Kidney tubule cell (primary cell): ENCODE results near the gene ATM.
"Not testable (repeated sequence)": the region's sequence is repeated elsewhere in the genome, so short reads cannot be mapped to it uniquely, and the experiment has no call there.

Source experiments
- DNase-seq: peaks from one replicate; pipeline ENCODE4 v3.0.0-alpha.2; 2018; ENCODE audit warnings: low spot score

ATM gene

GRCh38 chr11:108278954-108279353, 56.1 kb downstream of the ATM start:
- DNase-seq = no peak

DNA sequence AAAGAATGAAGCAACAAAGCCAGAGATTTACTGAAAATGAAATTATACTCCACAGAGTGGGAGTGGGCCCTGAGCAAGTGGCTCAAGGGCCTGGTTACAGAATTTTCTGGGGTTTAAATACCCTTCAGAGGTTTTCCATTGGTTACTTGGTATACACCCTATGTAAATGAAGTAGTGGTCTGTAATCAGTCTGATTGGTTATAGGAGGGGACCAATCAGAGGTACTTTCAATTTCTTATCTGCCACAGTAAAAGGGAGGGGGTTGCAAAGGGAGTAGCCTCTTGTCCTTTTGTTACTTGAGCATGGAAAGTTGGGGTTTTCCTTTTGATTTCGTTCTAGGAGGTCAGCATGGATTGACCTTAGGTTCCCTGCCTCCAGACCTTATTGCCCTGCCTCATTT, 63.5 kb downstream of the ATM start:
- DNase-seq = no peak

- DNase-seq = no peak
Observed at GRCh38 chr11:108286956-108287355, 64.1 kb downstream of the ATM start.

DNA sequence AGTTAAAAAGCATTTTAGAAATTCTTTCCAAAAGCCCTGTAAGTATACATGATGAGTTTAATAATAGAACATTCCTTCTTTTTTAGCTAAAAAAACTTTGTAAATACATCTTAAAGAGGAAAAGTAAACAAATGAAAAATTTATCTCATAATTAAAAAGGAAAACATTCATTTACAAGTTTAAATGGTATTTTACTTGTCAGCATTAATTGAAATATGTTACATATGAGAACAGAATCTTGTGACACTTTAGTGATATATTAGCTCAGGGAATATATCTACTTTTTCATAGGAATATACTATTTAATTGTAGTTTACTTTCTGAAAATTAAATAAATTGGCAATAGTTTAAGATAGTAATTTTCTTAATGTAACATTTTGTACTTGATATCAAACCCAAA, 66.2 kb downstream of the ATM start:
- not testable (repeated sequence) for DNase-seq

GRCh38 chr11:108289699-108290098, 66.8 kb downstream of the ATM start:
- DNase-seq = peak; percentile 35

- DNase-seq = no peak
Observed at GRCh38 chr11:108293229-108293628, 70.4 kb downstream of the ATM start.

DNA sequence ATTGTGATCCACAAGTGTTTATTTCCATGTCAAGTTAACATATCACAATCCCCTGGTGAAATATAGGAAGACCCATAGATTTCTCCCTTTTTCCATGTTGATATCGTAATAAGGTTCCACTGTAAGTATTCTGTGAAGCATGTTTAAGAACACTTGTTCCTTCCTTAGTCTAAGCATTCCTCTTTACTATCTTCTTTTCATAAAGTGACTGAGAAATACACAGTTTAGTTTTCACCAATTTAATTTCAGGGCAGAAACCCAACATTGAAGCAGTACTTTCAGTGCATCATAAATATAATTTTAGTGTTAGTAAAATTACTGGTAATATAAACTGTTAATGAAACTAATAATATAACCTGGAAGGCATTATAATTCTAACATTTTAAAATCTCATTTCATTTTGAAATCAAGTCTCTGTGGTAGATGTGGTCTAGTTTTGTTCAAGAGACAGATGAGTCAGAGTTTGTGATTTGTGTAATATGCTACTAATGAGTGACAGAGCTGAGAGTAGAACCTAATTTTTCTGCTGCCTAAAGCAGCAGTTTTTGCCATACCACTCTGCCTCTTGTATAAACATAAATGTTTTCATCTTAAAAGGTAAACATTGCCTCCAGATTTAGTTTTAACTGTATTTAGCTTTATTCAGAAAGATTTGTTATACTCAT, 79.4 kb downstream of the ATM start:
- peak; percentile 51 for DNase-seq

DNA sequence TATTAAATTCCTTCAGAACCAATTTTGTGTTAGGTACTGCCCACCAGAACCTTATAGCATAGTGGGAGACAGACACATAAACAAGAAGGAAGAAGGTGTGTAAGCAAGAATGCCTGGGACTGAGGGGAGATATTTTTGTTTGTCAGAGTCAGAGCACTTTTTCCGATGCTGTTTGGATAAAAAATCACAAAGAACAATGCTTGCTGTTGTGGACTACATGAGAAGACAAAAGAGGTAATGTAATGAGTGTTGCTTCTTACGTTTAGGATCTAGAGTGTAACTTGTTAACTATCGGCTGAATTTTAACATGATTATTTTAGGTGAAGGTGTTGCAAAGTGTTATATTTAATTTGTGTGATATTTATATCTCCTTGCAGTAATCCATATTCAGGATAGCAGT, 84.9 kb downstream of the ATM start:
- no peak for DNase-seq

GRCh38 chr11:108313444-108313843, 90.6 kb downstream of the ATM start:
- DNase-seq = no peak

GRCh38 chr11:108316061-108316460, 93.2 kb downstream of the ATM start:
- DNase-seq = no peak

DNA sequence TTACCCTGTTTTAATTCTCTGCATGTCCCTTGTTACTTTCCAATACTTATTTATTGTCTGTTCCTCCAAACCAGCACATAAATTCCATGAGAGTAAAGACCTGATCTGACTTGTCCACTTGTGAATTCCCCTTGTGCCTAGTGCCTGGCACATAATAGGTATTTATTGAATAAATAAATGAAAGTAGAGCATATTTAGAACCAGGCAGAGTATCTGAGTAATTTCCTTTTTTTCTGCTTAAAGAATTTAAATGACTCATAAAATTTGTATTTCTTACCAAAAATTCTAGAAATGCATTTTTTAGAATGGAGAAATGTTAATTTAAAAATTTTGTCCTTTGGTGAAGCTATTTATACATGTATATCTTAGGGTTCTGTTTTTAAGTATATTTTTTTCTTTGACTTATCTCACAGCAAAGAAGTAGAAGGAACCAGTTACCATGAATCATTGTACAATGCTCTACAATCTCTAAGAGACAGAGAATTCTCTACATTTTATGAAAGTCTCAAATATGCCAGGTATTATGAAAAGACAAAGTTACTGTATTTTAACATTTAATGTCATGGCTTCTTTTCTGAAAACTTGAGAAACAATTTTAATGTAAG, 96.8 kb downstream of the ATM start:
- DNase-seq = no peak

DNA sequence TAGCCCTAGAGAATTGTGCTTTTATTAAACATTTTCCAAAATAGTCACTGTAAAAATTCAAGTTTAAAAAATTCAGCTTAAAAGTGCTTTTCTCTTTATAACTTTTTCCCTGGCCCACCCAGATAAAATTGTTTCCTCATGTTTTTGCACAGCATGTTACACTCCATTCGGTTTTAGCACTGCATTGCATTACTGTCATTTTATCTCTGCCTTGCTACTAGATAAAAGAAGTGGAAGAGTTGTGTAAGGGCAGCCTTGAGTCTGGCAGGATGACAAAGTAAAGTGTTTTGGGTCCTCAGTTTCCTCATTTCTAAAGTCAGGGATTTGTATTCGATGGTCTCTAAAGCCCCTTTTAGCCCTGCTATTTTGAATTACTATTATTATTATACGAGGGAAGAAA, 99.8 kb downstream of the ATM start:
- no peak for DNase-seq

DNA sequence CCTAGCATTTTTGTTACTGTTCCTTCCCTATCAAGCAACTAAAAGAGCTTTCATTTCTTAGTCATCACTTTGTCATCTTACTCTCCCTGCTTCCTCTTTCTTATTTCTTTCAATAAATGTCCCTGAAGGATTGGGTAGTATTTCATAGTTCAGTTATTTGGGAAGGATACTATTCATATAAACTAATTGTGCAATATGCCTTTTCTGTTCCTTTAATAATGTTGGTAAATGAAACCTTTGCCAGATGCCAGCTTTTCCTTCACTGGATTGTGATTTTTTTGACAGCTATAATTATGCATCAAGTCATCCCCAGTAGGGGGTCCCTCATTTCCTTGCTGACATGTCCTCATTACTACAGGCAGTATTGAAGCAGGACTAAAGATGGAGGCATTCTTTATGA, 101.7 kb downstream of the ATM start:
- DNase-seq = peak; percentile 34

- DNase-seq = no peak
Observed at GRCh38 chr11:108333403-108333899, 110.6 kb downstream of the ATM start.

DNA sequence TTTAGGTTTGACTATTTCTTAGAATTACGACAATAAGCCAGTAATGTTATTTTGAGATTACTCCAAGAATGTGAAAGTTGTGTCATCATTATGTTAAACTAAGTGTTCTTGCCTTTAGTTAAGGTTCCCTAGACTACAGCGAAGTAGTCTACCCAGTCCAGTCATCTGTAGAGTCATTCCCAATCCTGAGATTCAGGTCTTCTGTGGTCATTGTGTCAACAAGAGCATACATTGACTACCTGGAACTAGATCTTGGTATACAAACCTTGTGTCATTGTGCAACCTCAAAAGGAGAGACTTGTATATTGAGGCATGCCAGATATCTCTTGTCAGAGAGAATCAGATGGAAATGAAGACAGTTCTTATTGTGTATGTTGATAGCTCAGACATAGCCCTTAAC, 115.9 kb downstream of the ATM start:
- peak; percentile 12 for DNase-seq

- DNase-seq = peak; percentile 78
Observed at GRCh38 chr11:108340973-108341372, 118.1 kb downstream of the ATM start.

- DNase-seq = no peak
Observed at GRCh38 chr11:108341654-108342053, 118.8 kb downstream of the ATM start.

DNA sequence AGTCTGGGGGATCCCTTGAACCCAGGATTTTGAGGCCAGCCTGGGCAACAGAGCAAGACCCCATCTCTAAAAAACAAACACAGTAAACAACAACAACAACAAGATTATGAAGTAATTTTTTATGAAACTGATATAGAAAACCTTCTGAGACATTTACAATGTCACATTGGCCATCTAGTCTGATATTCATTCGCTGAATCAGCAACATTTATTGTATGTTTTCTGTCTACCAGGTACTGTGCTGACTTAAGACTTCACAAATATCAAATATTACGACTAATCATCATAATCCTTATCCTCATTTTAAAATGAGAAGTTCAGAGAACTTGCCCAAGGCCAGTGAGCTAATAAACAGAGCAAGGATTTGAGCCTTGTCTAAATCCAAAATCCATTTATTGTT, 120.8 kb downstream of the ATM start:
- no peak for DNase-seq

DNA sequence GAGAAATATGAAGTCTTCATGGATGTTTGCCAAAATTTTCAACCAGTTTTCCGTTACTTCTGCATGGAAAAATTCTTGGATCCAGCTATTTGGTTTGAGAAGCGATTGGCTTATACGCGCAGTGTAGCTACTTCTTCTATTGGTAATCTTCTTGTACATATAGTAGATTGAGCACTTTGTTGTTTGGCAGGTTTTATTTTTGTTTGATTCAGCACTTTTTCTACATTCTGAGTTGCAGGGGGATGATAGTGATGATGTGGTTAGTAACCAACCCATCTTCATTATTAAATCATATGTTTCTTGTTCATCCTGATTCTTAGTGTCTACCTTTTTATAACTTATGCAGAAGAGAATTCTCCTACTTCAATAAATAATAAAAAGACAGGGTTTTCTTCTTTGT, 122.9 kb downstream of the ATM start:
- no peak for DNase-seq

- DNase-seq = no peak
Observed at GRCh38 chr11:108346451-108346850, 123.6 kb downstream of the ATM start.

DNA sequence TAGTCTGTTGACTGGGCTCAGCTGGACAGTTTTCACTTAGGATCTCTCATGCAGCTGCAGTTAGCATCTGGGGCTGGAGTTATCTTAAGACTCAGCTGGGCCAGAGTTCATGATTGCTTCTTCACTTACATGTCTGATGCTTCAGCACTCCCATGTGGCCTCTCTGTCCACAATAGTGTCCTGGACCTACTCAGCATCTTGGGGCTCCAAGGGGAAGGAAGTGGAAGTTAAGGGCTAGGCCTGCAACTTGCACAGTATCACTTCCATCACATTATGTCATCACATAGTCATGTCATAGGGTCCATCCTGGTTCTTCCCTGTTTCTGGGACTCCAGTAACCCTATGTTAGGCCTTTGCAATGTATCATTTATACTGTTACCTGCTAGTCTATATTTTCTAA, 128.6 kb downstream of the ATM start:
- no peak for DNase-seq

DNA sequence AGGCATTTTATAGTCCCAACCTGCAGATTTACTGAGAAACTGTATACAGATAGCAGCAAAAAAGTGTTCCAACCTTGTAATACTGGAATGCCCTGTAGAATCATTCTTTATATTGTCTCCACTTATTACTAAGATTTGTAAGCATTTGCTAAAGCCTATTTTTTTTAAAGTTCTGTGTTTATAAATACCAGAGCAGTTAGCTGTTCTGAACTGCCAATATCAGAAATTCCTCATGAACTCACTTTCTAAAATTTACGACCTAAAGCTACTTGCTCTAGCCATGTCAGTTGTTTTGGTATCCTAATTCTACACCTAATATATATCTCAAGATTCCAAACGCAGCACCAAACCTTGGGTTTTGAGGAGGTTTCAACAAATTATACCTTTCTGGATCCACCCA, 141.3 kb downstream of the ATM start:
- no peak for DNase-seq

- no peak for DNase-seq
Observed at GRCh38 chr11:108368134-108368533, 145.3 kb downstream of the ATM start.

DNA sequence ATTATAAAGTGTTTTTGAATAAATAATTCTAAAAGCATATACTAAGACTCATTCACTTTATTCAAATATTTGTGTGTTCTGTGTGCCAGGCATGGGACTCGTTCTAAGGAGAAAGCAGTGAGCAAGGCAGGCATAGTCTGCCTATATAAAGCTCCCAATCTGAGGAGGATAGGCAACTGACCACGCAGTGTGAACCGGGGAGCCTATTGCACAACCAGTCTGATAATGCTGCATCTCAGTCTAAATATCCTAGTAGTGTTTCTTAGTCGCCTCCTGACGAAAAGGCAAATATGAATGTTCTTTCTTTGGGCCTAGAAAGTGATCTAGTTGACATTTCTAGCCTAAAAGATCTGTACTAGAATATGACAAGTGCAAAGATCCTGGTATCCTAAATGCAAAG, 146.2 kb downstream of the ATM start:
- DNase-seq = no peak
